Stomach smooth muscle (tissue), 2 donors: Measurements from ENCODE around the gene INSR.
"Not testable (repeated sequence)": the region's sequence is repeated elsewhere in the genome, so short reads cannot be mapped to it uniquely, and the experiment has no call there.

Source experiments
- H3K27ac ChIP-seq: one replicate; pipeline ENCODE4 v1.7.0; 2013; ENCODE audit warnings: mild to moderate bottlenecking, low read length, inconsistent platforms
- H3K27me3 ChIP-seq, 2 donors: one replicate each; pipeline ENCODE4 v1.7.0; 2013; ENCODE audit warnings: low read length in 2 of 2; ENCODE audit not compliant: insufficient read depth in 2 of 2, control insufficient read depth in 1 of 2
- H3K36me3 ChIP-seq, 2 donors: one replicate each; pipeline ENCODE4 v1.7.0; 2013; ENCODE audit warnings: low read length in 2 of 2; ENCODE audit not compliant: control insufficient read depth in 2 of 2, insufficient read depth in 2 of 2
- H3K4me1 ChIP-seq: one replicate; pipeline ENCODE4 v1.7.0; 2013; ENCODE audit warnings: low read length; ENCODE audit not compliant: control insufficient read depth, insufficient read depth
- H3K4me3 ChIP-seq, 2 donors: one replicate each; pipeline ENCODE4 v1.7.0; 2013; ENCODE audit warnings: low read length in 2 of 2
- H3K9ac ChIP-seq, 2 donors: one replicate each; pipeline ENCODE4 v1.7.0; 2013; ENCODE audit warnings: low read length in 2 of 2, mild to moderate bottlenecking in 1 of 2
- H3K9me3 ChIP-seq, 2 donors: one replicate each; pipeline ENCODE4 v1.7.0; 2013; ENCODE audit warnings: low read length in 2 of 2; ENCODE audit not compliant: control insufficient read depth in 2 of 2
- donor health status: healthy.
- donor health status: Pancreatic carcinoma.

Gene INSR

GRCh38 chr19:7069042-7069903, 224.9 kb downstream of the INSR start, which contains the start of gene ZNF557:
Gene ZNF557, plus strand, starts transcription at chr19:7069703. Its CDS starts 5,372 bp downstream, at chr19:7075075.
- Histone ChIP-seq H3K27ac (peak within 1 kb of the TSS; percentile 53), H3K4me3 (peak within 1 kb of the TSS; percentile 98 to 99), H3K4me1 (peaks cover 13% of the 10 kb centered on the region), H3K9ac (peak within 1 kb of the TSS; percentile 83 to 95), H3K27me3 (no peaks in the 10 kb centered on the region), H3K9me3 (no peaks in the 10 kb centered on the region), H3K36me3 (peaks cover 17 to 20% of the 10 kb centered on the region in 2 donors)

- H3K27ac ChIP-seq, result no peak overlapping the region
Measured at GRCh38 chr19:7068599-7068998, 225.6 kb downstream of the INSR start.

GRCh38 chr19:7067716-7068115, 226.5 kb downstream of the INSR start:
- peaks cover 13% of the 10 kb centered on the region for H3K4me1 ChIP-seq
- no peak overlapping the region for H3K4me3 ChIP-seq
- H3K27ac ChIP-seq, result no peak overlapping the region
- peaks cover 9 to 11% of the 10 kb centered on the region in 2 donors for H3K36me3 ChIP-seq
- H3K27me3 ChIP-seq, result no peaks in the 10 kb centered on the region
- no peaks in the 10 kb centered on the region for H3K9me3 ChIP-seq
- H3K9ac ChIP-seq, result no peak overlapping the region

More at GRCh38 chr19:7068599-7068998, 225.6 kb downstream of the INSR start:
- H3K27me3 ChIP-seq, result no peaks in the 10 kb centered on the region
- H3K9ac ChIP-seq, result no peak overlapping the region
- peak overlapping the region; percentile 53 to 68 for H3K4me3 ChIP-seq
- peaks cover 13% of the 10 kb centered on the region for H3K4me1 ChIP-seq
- peaks cover 15 to 16% of the 10 kb centered on the region in 2 donors for H3K36me3 ChIP-seq
- H3K9me3 ChIP-seq, result no peaks in the 10 kb centered on the region

- H3K4me1 ChIP-seq, result peaks cover 13% of the 10 kb centered on the region
- H3K9me3 ChIP-seq, H3K36me3 ChIP-seq, H3K27me3 ChIP-seq, H3K4me3 ChIP-seq, H3K9ac ChIP-seq, H3K27ac ChIP-seq: not testable (repeated sequence)
Measured at GRCh38 chr19:7067122-7067521, 227.1 kb downstream of the INSR start.

GRCh38 chr19:7063764-7064418, 230.3 kb downstream of the INSR start:
- Histone ChIP-seq H3K27ac (no peak overlapping the region), H3K9me3 (no peaks in the 10 kb centered on the region), H3K9ac (no peak overlapping the region), H3K4me3 (no peak overlapping the region), H3K4me1 (peaks cover 2% of the 10 kb centered on the region), H3K36me3 (no peaks in the 10 kb centered on the region), H3K27me3 (no peaks in the 10 kb centered on the region)

GRCh38 chr19:7063339-7063738, 230.9 kb downstream of the INSR start:
- Histone ChIP-seq H3K4me1 (no peaks in the 10 kb centered on the region), H3K27ac (no peak overlapping the region), H3K36me3 (no peaks in the 10 kb centered on the region), H3K4me3 (no peak overlapping the region), H3K27me3 (no peaks in the 10 kb centered on the region), H3K9ac (no peak overlapping the region), H3K9me3 (no peaks in the 10 kb centered on the region)
